Measurements from ENCODE around the gene ERCC4. TPM values are rescaled to one million over a fixed set of nuclear protein-coding genes. Genes with fewer than 3 reads are reported as not detected.
"Not testable (repeated sequence)": the region's sequence is repeated elsewhere in the genome, so short reads cannot be mapped to it uniquely, and the experiment has no call there.

The ERCC4 gene
- polyA plus RNA-seq (2013, experiment 1 of 2) = 4.0 TPM
- polyA plus RNA-seq (2013, experiment 2 of 2) = 6.5 TPM

GRCh38 chr16:13919683-13920509 lies at the start of gene ERCC4:
ERCC4 (plus strand) TSS chr16:13920154; CDS start chr16:13920166, 12 bp downstream.
- H3K9me3 ChIP-seq (ENCODE audit: insufficient read depth, low read depth, low read length) = no peaks in the 10 kb centered on the region
- H3K9ac ChIP-seq (ENCODE audit: low read depth, low read length) = peak within 1 kb of the TSS; percentile 84
- peaks cover 3% of the 10 kb centered on the region; the same call in 1 of the 2 replicates for H3K4me1 ChIP-seq (ENCODE audit: insufficient read depth, low read length)
- peak within 1 kb of the TSS; percentile 53 for H3K27ac ChIP-seq (ENCODE audit: low read depth, low read length)
- peak within 1 kb of the TSS; percentile 90 for H3K4me3 ChIP-seq (ENCODE audit: low read length)
- no peaks in the 10 kb centered on the region for H3K27me3 ChIP-seq (ENCODE audit: insufficient read depth, low read length)
- WGBS = under 1% methylated on average over 64 of the region's 64 CpGs
- peaks cover 20% of the 10 kb centered on the region for H3K36me3 ChIP-seq (ENCODE audit: insufficient read depth, low read length)

GRCh38 chr16:13873835-13874438 lies 46.0 kb upstream of the ERCC4 start:
- Histone ChIP-seq H3K27me3 (ENCODE audit: insufficient read depth, low read length) (no peaks in the 10 kb centered on the region), H3K4me1 (ENCODE audit: insufficient read depth, low read length) (no peaks in the 10 kb centered on the region), H3K27ac (ENCODE audit: low read depth, low read length) (no peak overlapping the region), H3K9ac (ENCODE audit: low read depth, low read length) (no peak overlapping the region), H3K36me3 (ENCODE audit: insufficient read depth, low read length) (no peaks in the 10 kb centered on the region), H3K9me3 (ENCODE audit: insufficient read depth, low read depth, low read length) (no peaks in the 10 kb centered on the region), H3K4me3 (ENCODE audit: low read length) (no peak overlapping the region)
- WGBS = 37% methylated on average over 5 of the region's 5 CpGs

- Histone ChIP-seq H3K9me3 (ENCODE audit: insufficient read depth, low read depth, low read length) (no peaks in the 10 kb centered on the region), H3K27ac (ENCODE audit: low read depth, low read length) (no peak overlapping the region), H3K27me3 (ENCODE audit: insufficient read depth, low read length) (no peaks in the 10 kb centered on the region), H3K36me3 (ENCODE audit: insufficient read depth, low read length) (no peaks in the 10 kb centered on the region), H3K4me1 (ENCODE audit: insufficient read depth, low read length) (no peaks in the 10 kb centered on the region), H3K9ac (ENCODE audit: low read depth, low read length) (no peak overlapping the region), H3K4me3 (ENCODE audit: low read length) (no peak overlapping the region)
- 97% methylated on average over 5 of the region's 5 CpGs for WGBS
These were observed 44.2 kb upstream of the ERCC4 start for GRCh38 chr16:13875614-13876284.

- no peak overlapping the region for H3K9ac ChIP-seq (ENCODE audit: low read depth, low read length)
- H3K9me3 ChIP-seq (ENCODE audit: insufficient read depth, low read depth, low read length) = peaks cover 7% of the 10 kb centered on the region; the same call in 1 of the 2 replicates
- H3K4me3 ChIP-seq (ENCODE audit: low read length) = no peak overlapping the region
- H3K4me1 ChIP-seq (ENCODE audit: insufficient read depth, low read length) = no peaks in the 10 kb centered on the region
- no peak overlapping the region for H3K27ac ChIP-seq (ENCODE audit: low read depth, low read length)
- WGBS = 94% methylated on average over 10 of the region's 11 CpGs
- H3K27me3 ChIP-seq (ENCODE audit: insufficient read depth, low read length) = no peaks in the 10 kb centered on the region
- no peaks in the 10 kb centered on the region for H3K36me3 ChIP-seq (ENCODE audit: insufficient read depth, low read length)
These were observed 36.7 kb upstream of the ERCC4 start for GRCh38 chr16:13883276-13883675.

GRCh38 chr16:13883881-13884280 lies 36.1 kb upstream of the ERCC4 start:
- Histone ChIP-seq H3K9ac (ENCODE audit: low read depth, low read length) (no peak overlapping the region), H3K27me3 (ENCODE audit: insufficient read depth, low read length) (no peaks in the 10 kb centered on the region), H3K4me1 (ENCODE audit: insufficient read depth, low read length) (no peaks in the 10 kb centered on the region), H3K27ac (ENCODE audit: low read depth, low read length) (no peak overlapping the region), H3K36me3 (ENCODE audit: insufficient read depth, low read length) (no peaks in the 10 kb centered on the region), H3K9me3 (ENCODE audit: insufficient read depth, low read depth, low read length) (peaks cover 12% of the 10 kb centered on the region; the same call in 1 of the 2 replicates), H3K4me3 (ENCODE audit: low read length) (no peak overlapping the region)
- 63% methylated on average over 3 of the region's 3 CpGs for WGBS

- Histone ChIP-seq H3K36me3 (ENCODE audit: insufficient read depth, low read length) (no peaks in the 10 kb centered on the region), H3K27ac (ENCODE audit: low read depth, low read length) (no peak overlapping the region)
These were observed 34.3 kb upstream of the ERCC4 start for GRCh38 chr16:13885700-13886099.

GRCh38 chr16:13886608-13887007 lies 33.3 kb upstream of the ERCC4 start:
- Histone ChIP-seq H3K27me3 (ENCODE audit: insufficient read depth, low read length) (no peaks in the 10 kb centered on the region), H3K9me3 (ENCODE audit: insufficient read depth, low read depth, low read length) (peaks cover 17% of the 10 kb centered on the region; the same call in 1 of the 2 replicates), H3K9ac (ENCODE audit: low read depth, low read length) (no peak overlapping the region), H3K36me3 (ENCODE audit: insufficient read depth, low read length) (no peaks in the 10 kb centered on the region), H3K4me1 (ENCODE audit: insufficient read depth, low read length) (no peaks in the 10 kb centered on the region), H3K27ac (ENCODE audit: low read depth, low read length) (no peak overlapping the region), H3K4me3 (ENCODE audit: low read length) (no peak overlapping the region)
- WGBS = 94% methylated on average over 5 of the region's 5 CpGs

More at GRCh38 chr16:13885700-13886099, 34.3 kb upstream of the ERCC4 start:
- Histone ChIP-seq H3K4me1 (ENCODE audit: insufficient read depth, low read length) (no peaks in the 10 kb centered on the region), H3K9me3 (ENCODE audit: insufficient read depth, low read depth, low read length) (peaks cover 17% of the 10 kb centered on the region; the same call in 1 of the 2 replicates), H3K4me3 (ENCODE audit: low read length) (no peak overlapping the region), H3K9ac (ENCODE audit: low read depth, low read length) (no peak overlapping the region), H3K27me3 (ENCODE audit: insufficient read depth, low read length) (no peaks in the 10 kb centered on the region)
- WGBS = 72% methylated on average over 6 of the region's 6 CpGs

- not testable (repeated sequence) for H3K27me3 ChIP-seq (ENCODE audit: insufficient read depth, low read length); H3K4me1 ChIP-seq (ENCODE audit: insufficient read depth, low read length); H3K27ac ChIP-seq (ENCODE audit: low read depth, low read length); H3K36me3 ChIP-seq (ENCODE audit: insufficient read depth, low read length); H3K4me3 ChIP-seq (ENCODE audit: low read length); H3K9ac ChIP-seq (ENCODE audit: low read depth, low read length)
- H3K9me3 ChIP-seq (ENCODE audit: insufficient read depth, low read depth, low read length) = peaks cover 17% of the 10 kb centered on the region; the same call in 1 of the 2 replicates
- WGBS = 96% methylated on average over 22 of the region's 22 CpGs
These were observed 30.6 kb upstream of the ERCC4 start for GRCh38 chr16:13889323-13889722.

- WGBS = 69% methylated on average over 4 of the region's 4 CpGs
- Histone ChIP-seq H3K36me3 (ENCODE audit: insufficient read depth, low read length) (no peaks in the 10 kb centered on the region), H3K4me3 (ENCODE audit: low read length) (no peak overlapping the region), H3K27me3 (ENCODE audit: insufficient read depth, low read length) (no peaks in the 10 kb centered on the region), H3K4me1 (ENCODE audit: insufficient read depth, low read length) (no peaks in the 10 kb centered on the region), H3K9ac (ENCODE audit: low read depth, low read length) (no peak overlapping the region), H3K27ac (ENCODE audit: low read depth, low read length) (no peak overlapping the region), H3K9me3 (ENCODE audit: insufficient read depth, low read depth, low read length) (peaks cover 17% of the 10 kb centered on the region; the same call in 1 of the 2 replicates)
These were observed 27.7 kb upstream of the ERCC4 start for GRCh38 chr16:13892301-13892700.

- Histone ChIP-seq H3K27me3 (ENCODE audit: insufficient read depth, low read length) (no peaks in the 10 kb centered on the region), H3K36me3 (ENCODE audit: insufficient read depth, low read length) (no peaks in the 10 kb centered on the region), H3K9me3 (ENCODE audit: insufficient read depth, low read depth, low read length) (no peaks in the 10 kb centered on the region), H3K4me3 (ENCODE audit: low read length) (no peak overlapping the region), H3K27ac (ENCODE audit: low read depth, low read length) (no peak overlapping the region), H3K4me1 (ENCODE audit: insufficient read depth, low read length) (no peaks in the 10 kb centered on the region), H3K9ac (ENCODE audit: low read depth, low read length) (no peak overlapping the region)
- WGBS = no CpG with 5 or more reads among the region's 1 CpG
These were observed 24.4 kb upstream of the ERCC4 start for GRCh38 chr16:13895516-13895915.

Data from HUES64 (cell line).